GM21576 (cell line): ENCODE results near the gene ANO10.
"Not testable (repeated sequence)": the region's sequence is repeated elsewhere in the genome, so short reads cannot be mapped to it uniquely, and the experiment has no call there.

Source experiments
- ATAC-seq: cut with Tn5 transposase; IDR thresholded peaks from one replicate; pipeline ENCODE4 v1.9.1; 2021; ENCODE audit warnings: mild to moderate bottlenecking, moderate library complexity; ENCODE audit not compliant: unreplicated experiment

Gene ANO10

GRCh38 chr3:43629741-43630140 is 7.9 kb upstream of the ANO10 start:
- ATAC-seq: no peak

GRCh38 chr3:43629257-43629656 is 7.4 kb upstream of the ANO10 start:
- ATAC-seq: no peak

- ATAC-seq: no peak
Measured at GRCh38 chr3:43627360-43627759, 5.5 kb upstream of the ANO10 start.

- no peak for ATAC-seq
Measured at GRCh38 chr3:43624619-43625305, 3.0 kb upstream of the ANO10 start.

GRCh38 chr3:43620831-43621655 is 768 bp downstream of the ANO10 start:
- ATAC-seq: no peak

GRCh38 chr3:43619588-43619987 is 2.2 kb downstream of the ANO10 start:
- ATAC-seq: no peak

- ATAC-seq: no peak
Measured at GRCh38 chr3:43618142-43618541, 3.7 kb downstream of the ANO10 start.

- ATAC-seq: no peak
Measured at GRCh38 chr3:43616034-43616433, 5.8 kb downstream of the ANO10 start.

- no peak for ATAC-seq
Measured at GRCh38 chr3:43615133-43615532, 6.7 kb downstream of the ANO10 start.

GRCh38 chr3:43613976-43614375 is 7.8 kb downstream of the ANO10 start:
- ATAC-seq: no peak

- ATAC-seq: no peak
Measured at GRCh38 chr3:43612419-43612818, 9.4 kb downstream of the ANO10 start.

GRCh38 chr3:43609406-43609805 is 12.4 kb downstream of the ANO10 start:
- no peak for ATAC-seq

- ATAC-seq: no peak
Measured at GRCh38 chr3:43608751-43609150, 13.1 kb downstream of the ANO10 start.

GRCh38 chr3:43606284-43606683 is 15.5 kb downstream of the ANO10 start:
- no peak for ATAC-seq

- not testable (repeated sequence) for ATAC-seq
Measured at GRCh38 chr3:43599959-43600358, 21.9 kb downstream of the ANO10 start.

- ATAC-seq: no peak
Measured at GRCh38 chr3:43597961-43598360, 23.9 kb downstream of the ANO10 start.

- ATAC-seq: not testable (repeated sequence)
Measured at GRCh38 chr3:43596178-43596577, 25.6 kb downstream of the ANO10 start.

- not testable (repeated sequence) for ATAC-seq
Measured at GRCh38 chr3:43595280-43595679, 26.5 kb downstream of the ANO10 start.

GRCh38 chr3:43593588-43593987 is 28.2 kb downstream of the ANO10 start:
- not testable (repeated sequence) for ATAC-seq

GRCh38 chr3:43591866-43592265 is 29.9 kb downstream of the ANO10 start:
- ATAC-seq: not testable (repeated sequence)

- no peak for ATAC-seq
Measured at GRCh38 chr3:43587303-43587702, 34.5 kb downstream of the ANO10 start.
